K562 (cell line): Measurements from ENCODE around the gene FNDC11. TPM values are rescaled to one million over a fixed set of nuclear protein-coding genes. Genes with fewer than 3 reads are reported as not detected.

Source experiments
- AFF1 ChIP-seq, 2 experiments: fragments of 450-650 bp; IDR thresholded peaks; 2 replicates each; pipeline ENCODE4 v1.6.1; 2018; ENCODE audit warnings: mild to moderate bottlenecking in 2 of 2, low read depth in 1 of 2; ENCODE audit not compliant: partially characterized antibody in 2 of 2
- DPF2 ChIP-seq: fragments of 450-650 bp; IDR thresholded peaks from 2 replicates; pipeline ENCODE4 v1.6.1; 2016
- ELF4 ChIP-seq: fragments of 450-650 bp; formaldehyde crosslinking; IDR thresholded peaks from 2 replicates; pipeline ENCODE4 v1.4.0; 2022; ENCODE audit warnings: missing genetic modification characterization
- ERF ChIP-seq: fragments of 450-650 bp; formaldehyde crosslinking; IDR thresholded peaks from 2 replicates; pipeline ENCODE4 v1.4.0; 2020; ENCODE audit warnings: mild to moderate bottlenecking, mixed read lengths
- MAZ ChIP-seq, 2 experiments: fragments of 450-650 bp in 1 of 2; sonication (generic) in 1 of 2; formaldehyde crosslinking; IDR thresholded peaks in 1 of 2; conservative IDR thresholded peaks in 1 of 2; 2 replicates each; pipeline versions ENCODE4 v1.4.0 to v1.5.0; 2020; ENCODE audit warnings: mild to moderate bottlenecking in 1 of 2, missing genetic modification reagents in 1 of 2
- MYBL2 ChIP-seq, 2 experiments: fragments of 450-650 bp in 1 of 2; sonication (generic) in 1 of 2; formaldehyde crosslinking in 1 of 2; IDR thresholded peaks; 2 replicates each; pipeline versions ENCODE4 v1.6.1 to v1.8.1; 2017 to 2022; ENCODE audit warnings: borderline replicate concordance in 1 of 2, inconsistent platforms in 1 of 2, low read depth in 1 of 2, mild to moderate bottlenecking in 1 of 2, missing genetic modification reagents in 1 of 2, moderate library complexity in 1 of 2
- MYC ChIP-seq, 2 experiments: fragments of 250-450 bp in 1 of 2; sonication (Bioruptor Pico) in 1 of 2; IDR thresholded peaks; 2 replicates each; pipeline versions ENCODE4 v1.5.1 to v1.6.1; 2012 to 2021; ENCODE audit warnings: low read depth in 2 of 2, borderline replicate concordance in 1 of 2, improper control_type of control experiment in 1 of 2, low read length in 1 of 2, mild to moderate bottlenecking in 1 of 2, moderate library complexity in 1 of 2
- NR2C1 ChIP-seq, 2 experiments: fragments of 450-650 bp; IDR thresholded peaks; 2 replicates each; pipeline ENCODE4 v1.6.1; 2017; ENCODE audit warnings: mild to moderate bottlenecking in 2 of 2, antibody characterized with exemption in 1 of 2, inconsistent platforms in 1 of 2, missing compliant biosample characterization in 1 of 2, missing genetic modification characterization in 1 of 2
- PHB ChIP-seq: fragments of 250-450 bp; sonication (Bioruptor Pico); IDR thresholded peaks from 2 replicates; pipeline ENCODE4 v1.5.0; 2021
- RBM15 ChIP-seq: fragments of 200-400 bp; formaldehyde crosslinking; IDR thresholded peaks from 2 replicates; pipeline ENCODE4 v1.6.1; 2018; ENCODE audit warnings: mild to moderate bottlenecking, low read length, moderate library complexity; ENCODE audit not compliant: insufficient read depth
- SMAD1 ChIP-seq: fragments of 150-350 bp; IDR thresholded peaks from 2 replicates; pipeline ENCODE4 v1.6.1; 2014; ENCODE audit warnings: low read length, low read depth; ENCODE audit not compliant: partially characterized antibody
- ZBTB43 ChIP-seq: sonication (generic); formaldehyde crosslinking; IDR thresholded peaks from 2 replicates; pipeline ENCODE4 v1.8.0; 2023; ENCODE audit warnings: mild to moderate bottlenecking, missing genetic modification reagents
- ZC3H11A ChIP-seq: IDR thresholded peaks from 2 replicates; pipeline ENCODE4 v1.6.1; 2012; ENCODE audit warnings: low read depth, low read length, improper control_type of control experiment
- ZNF589 ChIP-seq: fragments of 200-800 bp; sonication (Bioruptor generic); IDR thresholded peaks from 2 replicates; pipeline ENCODE4 v1.6.1; 2016; ENCODE audit warnings: low read depth, missing genetic modification characterization, missing compliant biosample characterization
- polyA plus RNA-seq, 8 experiments: library from polyadenylated mRNA; depleted of rRNA in 4 of 8; stranded (reverse) in 5 of 8; unstranded in 3 of 8; fragments of >200 nt; fragmentation: Nextera tagmentation in 2 of 8; fragmentation: Illumina TruSeq in 1 of 8; extraction: Ambion mirVana in 2 of 8; extraction: Trizol in 1 of 8; gene quantifications; 2 replicates each; pipeline versions ENCODE4 v1.2.1 to v1.2.3, GENCODE V29; 2011 to 2014; ENCODE audit warnings: inconsistent platforms in 1 of 8, missing spikeins in 1 of 8
- total RNA-seq, 7 experiments: library from RNA; depleted of rRNA in 6 of 7; stranded (reverse); fragments of >200 nt in 6 of 7; fragmentation: Illumina TruSeq in 2 of 7; extraction: Trizol in 2 of 7; gene quantifications; 2 replicates each; pipeline versions ENCODE4 v1.2.1 to v1.2.3, GENCODE V29; 2011 to 2021; ENCODE audit warnings: low replicate concordance in 1 of 7
- TF ChIP-seq, protein P1 (sequence below): fragments of 450-650 bp; IDR thresholded peaks from 2 replicates; pipeline ENCODE4 v1.7.1; 2018; ENCODE audit warnings: mild to moderate bottlenecking, low read depth; ENCODE audit not compliant: partially characterized antibody
- TF ChIP-seq, protein P2 (sequence below): sonication (generic); IDR thresholded peaks from 2 replicates; pipeline ENCODE4 v1.6.1; 2016

The FNDC11 gene
- total and polyA plus RNA-seq, 9 of the 15 experiments (the other 6 are each of a cell fraction or from before 2014, with no cell fraction given) = 0.08 to 2.3 (median 0.64) TPM; not detected in 2

DNA sequence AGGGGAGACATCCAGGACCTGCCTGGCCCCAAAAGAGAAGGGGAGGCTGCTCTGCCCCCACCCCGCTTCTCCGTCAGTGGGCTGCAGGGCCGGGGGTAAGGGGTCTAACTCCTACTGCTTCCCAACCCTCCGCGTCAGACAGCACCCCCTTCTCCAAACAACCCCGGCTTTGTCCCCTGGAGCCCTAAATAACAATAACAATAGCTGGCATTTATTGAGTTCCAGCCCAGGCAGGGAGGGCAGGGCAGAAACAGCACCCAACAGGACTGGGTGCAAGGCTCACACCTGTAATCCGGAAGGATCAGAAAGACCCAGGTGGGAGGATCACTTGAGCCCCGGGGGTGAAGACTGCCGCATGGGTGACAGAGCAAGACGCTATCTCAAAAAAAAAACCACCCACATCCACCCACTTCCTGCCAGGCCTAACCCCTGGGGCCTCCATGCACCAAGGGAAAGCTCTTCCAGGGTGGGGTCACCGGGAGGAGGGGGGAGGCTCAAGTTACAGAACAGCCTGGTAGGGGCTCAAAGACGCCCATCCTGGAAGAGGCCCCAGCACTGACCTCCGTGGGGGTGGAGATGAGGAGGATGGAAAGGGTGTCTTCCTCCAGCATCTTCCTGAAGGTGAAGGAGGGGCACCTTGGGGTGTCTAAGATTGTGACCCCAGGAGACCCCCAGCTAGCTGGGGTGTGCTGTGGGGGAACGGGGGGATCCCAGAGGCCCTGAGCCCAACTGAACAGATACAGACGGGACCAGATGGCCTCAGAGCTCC lies 1.3 kb upstream of the FNDC11 start (continued):
- TF ChIP-seq MYBL2 (IDR thresholded peaks at IDR 0.05; ENCODE audit: low read depth) (no peak), MYBL2 (CRISPR knock-in tag; IDR thresholded peaks at IDR 0.05; ENCODE audit: borderline replicate concordance) (no peak), ZNF589 (CRISPR knock-in tag) (no peak), MYC (IDR thresholded peaks at IDR 0.05; ENCODE audit: low read depth, low read length) (peak; percentile 49; the same call in 1 of the 2 replicates), MYC (CRISPR knock-in tag; IDR thresholded peaks at IDR 0.05; ENCODE audit: borderline replicate concordance, low read depth) (no peak), ZC3H11A (no peak), AFF1 (IDR thresholded peaks at IDR 0.05; ENCODE audit: low read depth in 1 of 2, partially characterized antibody in 2 of 2) (peak in 1 of 2 experiments; percentile 12), NR2C1 (IDR thresholded peaks at IDR 0.05) (peak; percentile 80; the same call in 1 of the 2 replicates), NR2C1 (tag; IDR thresholded peaks at IDR 0.05) (peak; percentile 59), SMAD1 (no peak), ZBTB43 (no peak), RBM15 (no peak), MAZ (CRISPR knock-in tag; conservative IDR thresholded peaks at IDR 0.05 in 1 of 2, IDR thresholded peaks at IDR 0.05 in 1 of 2) (peak in 1 of 2 experiments; percentile 53; a peak in 1 of 4 replicates), ERF (CRISPR knock-in tag) (0 out of 2 replicates have a peak, but pooled peaks have one; percentile 44), DPF2 (peak; percentile 88), ELF4 (0 out of 2 replicates have a peak, but pooled peaks have one; percentile 19), PHB (CRISPR knock-in tag) (0 out of 2 replicates have a peak, but pooled peaks have one; percentile 38)
- TF ChIP-seq, protein P1, sequence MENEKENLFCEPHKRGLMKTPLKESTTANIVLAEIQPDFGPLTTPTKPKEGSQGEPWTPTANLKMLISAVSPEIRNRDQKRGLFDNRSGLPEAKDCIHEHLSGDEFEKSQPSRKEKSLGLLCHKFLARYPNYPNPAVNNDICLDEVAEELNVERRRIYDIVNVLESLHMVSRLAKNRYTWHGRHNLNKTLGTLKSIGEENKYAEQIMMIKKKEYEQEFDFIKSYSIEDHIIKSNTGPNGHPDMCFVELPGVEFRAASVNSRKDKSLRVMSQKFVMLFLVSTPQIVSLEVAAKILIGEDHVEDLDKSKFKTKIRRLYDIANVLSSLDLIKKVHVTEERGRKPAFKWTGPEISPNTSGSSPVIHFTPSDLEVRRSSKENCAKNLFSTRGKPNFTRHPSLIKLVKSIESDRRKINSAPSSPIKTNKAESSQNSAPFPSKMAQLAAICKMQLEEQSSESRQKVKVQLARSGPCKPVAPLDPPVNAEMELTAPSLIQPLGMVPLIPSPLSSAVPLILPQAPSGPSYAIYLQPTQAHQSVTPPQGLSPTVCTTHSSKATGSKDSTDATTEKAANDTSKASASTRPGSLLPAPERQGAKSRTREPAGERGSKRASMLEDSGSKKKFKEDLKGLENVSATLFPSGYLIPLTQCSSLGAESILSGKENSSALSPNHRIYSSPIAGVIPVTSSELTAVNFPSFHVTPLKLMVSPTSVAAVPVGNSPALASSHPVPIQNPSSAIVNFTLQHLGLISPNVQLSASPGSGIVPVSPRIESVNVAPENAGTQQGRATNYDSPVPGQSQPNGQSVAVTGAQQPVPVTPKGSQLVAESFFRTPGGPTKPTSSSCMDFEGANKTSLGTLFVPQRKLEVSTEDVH = no peak
- TF ChIP-seq, protein P2, sequence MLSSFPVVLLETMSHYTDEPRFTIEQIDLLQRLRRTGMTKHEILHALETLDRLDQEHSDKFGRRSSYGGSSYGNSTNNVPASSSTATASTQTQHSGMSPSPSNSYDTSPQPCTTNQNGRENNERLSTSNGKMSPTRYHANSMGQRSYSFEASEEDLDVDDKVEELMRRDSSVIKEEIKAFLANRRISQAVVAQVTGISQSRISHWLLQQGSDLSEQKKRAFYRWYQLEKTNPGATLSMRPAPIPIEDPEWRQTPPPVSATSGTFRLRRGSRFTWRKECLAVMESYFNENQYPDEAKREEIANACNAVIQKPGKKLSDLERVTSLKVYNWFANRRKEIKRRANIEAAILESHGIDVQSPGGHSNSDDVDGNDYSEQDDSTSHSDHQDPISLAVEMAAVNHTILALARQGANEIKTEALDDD = no peak
